ENCODE data around the gene SARS2. TPM values are rescaled to one million over a fixed set of nuclear protein-coding genes. Genes with fewer than 3 reads are reported as not detected.
"Not testable (repeated sequence)": the region's sequence is repeated elsewhere in the genome, so short reads cannot be mapped to it uniquely, and the experiment has no call there.

Gene SARS2
- total RNA-seq, 1 donor from 2014 or later = 61.3 TPM

- H3K27me3 Mint-ChIP-seq (ENCODE audit: low read depth) = no peaks in the 10 kb centered on the region
- H3K4me3 Mint-ChIP-seq = no peak overlapping the region
- no peak for DNase-seq (ENCODE audit: low spot score in 2 of 2, unreplicated experiment in 2 of 2)
- no peak overlapping the region for H3K27ac Mint-ChIP-seq
- peaks cover 14% of the 10 kb centered on the region for H3K36me3 Mint-ChIP-seq
- no peak for TF ChIP-seq CTCF (IDR thresholded peaks at IDR 0.05; ENCODE audit: unreplicated experiment)
- peaks cover 8% of the 10 kb centered on the region for H3K4me1 Mint-ChIP-seq
- no peaks in the 10 kb centered on the region for H3K9me3 Mint-ChIP-seq
Observed at GRCh38 chr19:38880076-38880881, 50.3 kb downstream of the SARS2 start.

GRCh38 chr19:38879400-38879751 is 51.2 kb downstream of the SARS2 start:
- Mint-ChIP-seq H3K4me1 (peaks cover 8% of the 10 kb centered on the region), H3K27ac (no peak overlapping the region), H3K4me3 (no peak overlapping the region), H3K36me3 (peaks cover 14% of the 10 kb centered on the region), H3K9me3 (no peaks in the 10 kb centered on the region), H3K27me3 (ENCODE audit: low read depth) (no peaks in the 10 kb centered on the region)
- TF ChIP-seq CTCF (IDR thresholded peaks at IDR 0.05; ENCODE audit: unreplicated experiment) = no peak
- no peak for DNase-seq (ENCODE audit: low spot score in 2 of 2, unreplicated experiment in 2 of 2)

GRCh38 chr19:38878575-38879399 is 51.8 kb downstream of the SARS2 start:
- H3K9me3 Mint-ChIP-seq = no peaks in the 10 kb centered on the region
- H3K27ac Mint-ChIP-seq = peak overlapping the region; percentile 64
- H3K4me3 Mint-ChIP-seq = no peak overlapping the region
- H3K4me1 Mint-ChIP-seq = peaks cover 8% of the 10 kb centered on the region
- DNase-seq (ENCODE audit: low spot score in 2 of 2, unreplicated experiment in 2 of 2) = no peak
- no peak for TF ChIP-seq CTCF (IDR thresholded peaks at IDR 0.05; ENCODE audit: unreplicated experiment)
- peaks cover 14% of the 10 kb centered on the region for H3K36me3 Mint-ChIP-seq
- no peaks in the 10 kb centered on the region for H3K27me3 Mint-ChIP-seq (ENCODE audit: low read depth)

GRCh38 chr19:38877781-38878574 is 52.6 kb downstream of the SARS2 start, which contains the start of gene RINL:
TSS of gene RINL (minus strand) at chr19:38878275. CDS start at chr19:38876742, 1,533 bp downstream.
- no peak for DNase-seq (ENCODE audit: low spot score in 2 of 2, unreplicated experiment in 2 of 2)
- Mint-ChIP-seq H3K27me3 (ENCODE audit: low read depth) (no peaks in the 10 kb centered on the region), H3K4me1 (peaks cover 8% of the 10 kb centered on the region), H3K9me3 (no peaks in the 10 kb centered on the region), H3K36me3 (peaks cover 9% of the 10 kb centered on the region), H3K27ac (peak within 1 kb of the TSS; percentile 64), H3K4me3 (no peak within 1 kb of the TSS)
- TF ChIP-seq CTCF (IDR thresholded peaks at IDR 0.05; ENCODE audit: unreplicated experiment) = no peak

- H3K27me3 Mint-ChIP-seq (ENCODE audit: low read depth) = no peaks in the 10 kb centered on the region
- TF ChIP-seq CTCF (IDR thresholded peaks at IDR 0.05; ENCODE audit: unreplicated experiment) = no peak
- no peak overlapping the region for H3K4me3 Mint-ChIP-seq
- H3K9me3 Mint-ChIP-seq = no peaks in the 10 kb centered on the region
- DNase-seq (ENCODE audit: low spot score in 2 of 2, unreplicated experiment in 2 of 2) = no peak
- H3K36me3 Mint-ChIP-seq = peaks cover 2% of the 10 kb centered on the region
- H3K27ac Mint-ChIP-seq = no peak overlapping the region
- peaks cover 8% of the 10 kb centered on the region for H3K4me1 Mint-ChIP-seq
Observed at GRCh38 chr19:38875656-38876395, 54.7 kb downstream of the SARS2 start.

- H3K4me1 Mint-ChIP-seq = peaks cover 14% of the 10 kb centered on the region
- peaks cover 16% of the 10 kb centered on the region for H3K27me3 Mint-ChIP-seq (ENCODE audit: low read depth)
- H3K27ac Mint-ChIP-seq; H3K4me3 Mint-ChIP-seq; DNase-seq (ENCODE audit: low spot score in 2 of 2, unreplicated experiment in 2 of 2); H3K9me3 Mint-ChIP-seq; H3K36me3 Mint-ChIP-seq: not testable (repeated sequence)
Observed at GRCh38 chr19:38873400-38873799, 57.2 kb downstream of the SARS2 start.

Measured in mesothelial cell of epicardium (in vitro differentiated cells).